ENCODE results near the gene MLXIP. TPM values are rescaled to one million over a fixed set of nuclear protein-coding genes. Genes with fewer than 3 reads are reported as not detected.

MLXIP gene
- total and polyA plus RNA-seq, 2 of the 8 experiments (the other 6 are each of a cell fraction or from before 2014, with no cell fraction given), result 5.5 to 40.5 TPM

- Histone ChIP-seq H2BK120ac (replicated peaks; ENCODE audit: low read depth, low read length) (no peak overlapping the region), H3K18ac (ENCODE audit: extremely low read depth, low read length) (no peak overlapping the region), H2AFZ (ENCODE audit: low read length) (no peak overlapping the region), H4K5ac (ENCODE audit: insufficient read length, low read depth, low read length) (no peak overlapping the region), H3K23me2 (ENCODE audit: low read depth, low read length) (no peaks in the 10 kb centered on the region), H2BK20ac (ENCODE audit: low read length) (no peak overlapping the region), H3K79me1 (ENCODE audit: low read depth, low read length) (no peaks in the 10 kb centered on the region), H3K23ac (ENCODE audit: insufficient read length) (no peak overlapping the region), H3K14ac (ENCODE audit: insufficient read length) (no peak overlapping the region), H3K4ac (replicated peaks; ENCODE audit: insufficient read length, low read depth, low read length) (no peak overlapping the region), H3K4me1 (replicated peaks in 1 of 4; ENCODE audit: control insufficient read depth in 3 of 4, insufficient read depth in 4 of 4, low read length in 3 of 4) (no peaks in the 10 kb centered on the region; a peak in 1 of 7 replicates), H4K91ac (replicated peaks; ENCODE audit: insufficient read length, low read length) (no peak overlapping the region), H3K27ac (ENCODE audit: low read depth, low read length) (no peak overlapping the region), H4K8ac (ENCODE audit: extremely low read depth, insufficient read depth, low read length) (no peak overlapping the region), H2AK5ac (ENCODE audit: low read depth, low read length) (no peak overlapping the region), H3K4me2 (ENCODE audit: insufficient read depth in 1 of 2, low read depth in 2 of 2, low read length in 2 of 2) (no peak overlapping the region), H3K9ac (replicated peaks in 1 of 4; ENCODE audit: extremely low read depth in 1 of 4, low read depth in 3 of 4, low read length in 3 of 4) (no peak overlapping the region), H3K4me3 (ENCODE audit: extremely low read depth in 1 of 4, insufficient read depth in 2 of 4, low read depth in 3 of 4, low read length in 4 of 4) (no peak overlapping the region), H3K56ac (replicated peaks; ENCODE audit: insufficient read length, low read depth, low read length) (no peak overlapping the region), H3K79me2 (ENCODE audit: control insufficient read depth in 1 of 2, insufficient read depth in 2 of 2, low read length in 2 of 2) (no peaks in the 10 kb centered on the region), H2BK15ac (ENCODE audit: low read length) (no peak overlapping the region), H3K36me3 (ENCODE audit: control insufficient read depth in 2 of 4, insufficient read depth in 4 of 4, low read length in 3 of 4) (no peaks in the 10 kb centered on the region), H3K9me3 (ENCODE audit: insufficient read depth in 2 of 2, low read depth in 1 of 2, low read length in 1 of 2) (no peaks in the 10 kb centered on the region), H2BK12ac (ENCODE audit: low read depth, low read length) (no peak overlapping the region), H2BK5ac (ENCODE audit: low read depth, low read length) (no peak overlapping the region), H3K27me3 (replicated peaks in 1 of 4; ENCODE audit: control insufficient read depth in 3 of 4, extremely low read depth in 1 of 4, insufficient read depth in 3 of 4, low read length in 3 of 4) (no peaks in the 10 kb centered on the region), H4K20me1 (replicated peaks in 1 of 2; ENCODE audit: control insufficient read depth in 1 of 2, insufficient read depth in 2 of 2, low read length in 2 of 2) (no peaks in the 10 kb centered on the region)
- 90% methylated on average over 7 of the region's 8 CpGs; no CpG with 5 or more reads in 1 of the 2 experiments for WGBS, 2 experiments (ENCODE audit: extremely low coverage in 1 of 2, insufficient coverage in 1 of 2, insufficient read length in 1 of 2, insufficient replicate concordance in 2 of 2, low coverage in 1 of 2, low lambda C conversion rate in 2 of 2, missing lambda C conversion rate in 1 of 2)
- ChIA-PET CTCF (ENCODE audit: partially characterized antibody) (interaction anchor here (1.3 to 2.5 kb wide), 3 partner anchors 24 to 29 kb away, joined by 3 to 7 read pairs (median 6); no protein-coding TSS in a partner anchor), POLR2A (ENCODE audit: partially characterized antibody) (interaction anchor here (1.0 kb wide), 1 partner anchor 31 kb away, joined by 3 read pairs; no protein-coding TSS in a partner anchor)
- TF ChIP-seq CREB1 (IDR thresholded peaks at IDR 0.05) (no peak), SRF (IDR thresholded peaks at IDR 0.05; ENCODE audit: low read depth, low read length) (no peak), MAX (IDR thresholded peaks at IDR 0.05) (no peak), NANOG (IDR thresholded peaks at IDR 0.05; ENCODE audit: insufficient read depth, low read depth, low read length, poor library complexity, severe bottlenecking) (no peak), BCL11A (IDR thresholded peaks at IDR 0.05; ENCODE audit: low read depth in 2 of 2, low read length in 2 of 2) (no peak), ZNF274 (IDR thresholded peaks at IDR 0.05; ENCODE audit: borderline replicate concordance, extremely low read depth, low read length) (no peak), KDM1A (IDR thresholded peaks at IDR 0.05; ENCODE audit: borderline replicate concordance, low read length) (no peak), SUZ12 (IDR thresholded peaks at IDR 0.05; ENCODE audit: low read length) (no peak), POU5F1 (IDR thresholded peaks at IDR 0.05; ENCODE audit: low read depth, low read length) (no peak), JUND (IDR thresholded peaks at IDR 0.05; ENCODE audit: low read length) (no peak), CHD1 (IDR thresholded peaks at IDR 0.05; ENCODE audit: low read depth, low read length) (no peak), KDM5A (IDR thresholded peaks at IDR 0.05; ENCODE audit: low read length) (no peak), GTF2F1 (IDR thresholded peaks at IDR 0.05; ENCODE audit: borderline replicate concordance, low read depth, low read length) (no peak), SAP30 (IDR thresholded peaks at IDR 0.05; ENCODE audit: insufficient read depth, insufficient replicate concordance, low read length) (no peak), POLR2A (IDR thresholded peaks at IDR 0.05; ENCODE audit: control extremely low read depth in 1 of 2, low read depth in 2 of 2, low read length in 2 of 2) (no peak), TBP (IDR thresholded peaks at IDR 0.05; ENCODE audit: low read depth, low read length) (no peak)
- DNase-seq (ENCODE audit: low read depth in 1 of 2, low spot score in 2 of 2) (no peak), FAIRE-seq (no peak)
Measured at GRCh38 chr12:122161682-122162081, 83.1 kb downstream of the MLXIP start.
